Measurements from ENCODE around the gene PATJ.
A peak's percentile ranks its signal among the peaks of the same experiment; 100 is the strongest.
"Not testable (repeated sequence)": the region's sequence is repeated elsewhere in the genome, so short reads cannot be mapped to it uniquely, and the experiment has no call there.

PATJ gene

GRCh38 chr1:61951731-61952580, 209.7 kb downstream of the PATJ start:
- DNase-seq: peak; percentile 73

GRCh38 chr1:61952675-61953074, 210.4 kb downstream of the PATJ start:
- no peak for DNase-seq

GRCh38 chr1:61953076-61953789, 211.0 kb downstream of the PATJ start:
- DNase-seq: no peak

GRCh38 chr1:61953790-61954150, 211.5 kb downstream of the PATJ start:
- no peak for DNase-seq

- no peak for DNase-seq
Observed at GRCh38 chr1:61955261-61955660, 213.0 kb downstream of the PATJ start.

GRCh38 chr1:61956016-61956645, 213.9 kb downstream of the PATJ start:
- no peak for DNase-seq

DNA sequence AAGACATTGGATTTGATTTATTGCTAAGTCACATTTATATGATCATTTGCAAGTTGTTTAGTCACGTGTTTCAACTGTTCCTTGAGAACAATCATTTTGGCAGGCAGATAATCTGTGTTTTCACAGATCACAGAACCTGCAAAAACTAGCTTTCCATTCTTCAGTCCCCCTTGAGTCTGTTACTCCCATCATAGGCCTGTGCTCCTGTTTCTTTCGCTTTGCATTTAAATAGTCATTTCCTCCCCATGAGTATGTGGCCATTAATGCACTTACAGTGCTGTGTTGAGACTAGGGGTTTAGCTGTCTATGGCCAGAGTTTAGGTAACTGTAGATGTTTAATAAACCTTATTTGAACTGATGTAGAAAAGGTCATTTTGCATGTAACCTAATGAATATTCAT, 214.5 kb downstream of the PATJ start:
- DNase-seq: no peak

GRCh38 chr1:61961009-61961408, 218.7 kb downstream of the PATJ start:
- DNase-seq: no peak

- no peak for DNase-seq
Observed at GRCh38 chr1:61962631-61963030, 220.4 kb downstream of the PATJ start.

DNA sequence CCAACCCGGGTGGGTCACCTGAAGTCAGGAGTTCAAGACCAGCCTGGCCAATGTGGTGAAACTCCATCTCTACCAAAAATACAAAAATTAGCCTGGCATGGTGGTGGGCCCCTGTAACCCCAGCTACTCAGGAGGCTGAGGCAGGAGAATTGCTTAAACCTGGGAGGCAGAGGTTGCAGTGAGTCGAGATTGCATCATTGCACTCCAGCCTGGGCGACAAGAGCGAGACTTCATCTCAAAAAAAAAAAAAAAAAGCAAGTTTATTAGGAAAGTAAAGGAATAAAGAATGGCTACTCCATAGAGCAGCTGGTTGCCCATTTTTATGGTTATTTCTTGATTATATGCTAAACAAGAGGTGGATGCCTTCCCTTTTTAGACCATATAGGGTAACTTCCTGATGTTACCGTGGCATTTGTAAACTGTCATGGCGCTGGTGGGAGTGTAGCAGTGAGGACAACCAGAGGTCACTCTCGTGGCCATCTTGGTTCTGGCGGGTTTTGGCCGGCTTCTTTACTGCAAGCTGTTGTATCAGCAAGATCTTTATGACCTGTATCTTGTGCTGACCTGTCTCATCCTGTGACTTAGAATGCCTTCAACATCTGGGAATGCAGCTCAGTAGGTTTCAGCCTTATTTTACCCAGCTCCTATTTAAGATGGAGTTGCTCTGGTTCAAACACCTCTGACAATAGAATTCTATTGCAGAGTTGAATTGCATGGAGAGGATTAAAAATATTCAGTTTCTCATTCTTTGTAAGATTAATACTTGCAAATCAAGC, 224.4 kb downstream of the PATJ start:
- not testable (repeated sequence) for DNase-seq

DNA sequence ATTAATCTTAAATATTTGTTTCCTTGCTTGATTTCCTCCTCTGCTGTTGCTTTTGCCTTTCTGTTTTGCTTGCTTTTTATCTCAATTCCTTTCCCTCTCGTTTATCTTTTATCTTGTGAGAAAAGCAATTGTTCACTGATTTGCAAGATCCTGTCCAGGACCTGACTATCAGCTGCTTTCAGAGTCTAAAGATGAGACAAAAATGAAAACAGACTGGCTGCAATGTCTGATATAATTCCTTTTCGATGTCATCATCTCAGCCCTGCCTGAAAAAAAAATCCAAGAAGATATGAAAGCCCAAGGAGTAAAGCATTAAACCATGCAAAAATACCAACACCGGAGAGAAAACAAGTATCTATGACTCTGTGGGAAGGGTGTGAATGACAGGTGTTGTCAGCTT, 225.5 kb downstream of the PATJ start:
- DNase-seq: no peak

GRCh38 chr1:61968869-61969268, 226.6 kb downstream of the PATJ start:
- no peak for DNase-seq

DNA sequence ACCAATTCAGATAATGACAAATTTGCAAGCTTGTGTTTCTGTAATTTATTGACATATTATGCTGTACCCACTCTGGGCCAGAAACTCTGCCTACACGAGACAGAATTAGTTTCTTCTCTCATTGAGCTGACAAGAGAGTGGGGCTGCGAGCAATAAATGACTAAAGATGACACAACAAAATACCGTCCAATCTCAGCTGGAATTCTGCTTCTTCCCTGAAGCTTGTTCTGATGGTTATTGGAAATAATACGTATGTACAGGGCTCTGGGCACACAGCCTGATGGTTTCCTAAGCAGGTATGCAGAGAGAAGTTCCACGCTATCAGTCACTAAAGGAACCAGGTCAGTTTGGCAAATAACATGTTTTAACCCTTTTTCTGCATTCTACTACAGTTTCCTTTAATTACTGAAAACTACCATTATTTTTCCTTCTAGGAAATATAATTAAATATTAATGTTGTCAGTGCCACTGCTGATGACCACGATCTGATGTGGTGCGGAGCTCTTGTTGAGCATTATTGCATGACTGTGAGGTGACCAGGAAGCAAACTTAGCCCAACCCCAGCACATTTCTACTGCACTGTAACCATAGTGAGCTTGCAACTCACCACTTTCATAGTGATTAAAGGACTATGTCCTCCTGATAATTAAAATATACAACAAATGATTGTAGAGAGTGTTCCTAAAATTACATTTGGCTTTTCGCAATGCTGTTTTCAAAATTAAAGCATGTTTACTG, 231.0 kb downstream of the PATJ start:
- no peak for DNase-seq

DNA sequence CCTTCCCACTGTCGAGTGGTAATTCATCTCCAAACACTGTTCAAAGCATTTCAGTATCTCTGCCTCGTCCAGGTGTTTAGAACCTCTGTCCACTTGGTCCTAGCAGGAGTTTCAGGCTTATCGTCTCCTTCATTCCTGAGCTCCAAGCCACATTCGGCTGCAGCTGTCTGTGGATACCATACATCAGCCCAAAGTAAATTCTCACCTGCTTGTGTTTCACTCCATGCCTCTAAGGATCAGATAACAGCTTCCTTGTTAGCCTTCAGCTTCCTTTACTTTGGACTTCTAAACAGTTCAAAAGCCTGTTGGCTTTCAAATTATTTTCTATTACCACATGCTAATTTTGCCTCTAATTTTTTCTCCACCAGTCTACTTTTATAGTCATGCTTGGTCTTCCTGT, 233.4 kb downstream of the PATJ start:
- no peak for DNase-seq

- DNase-seq: no peak
Observed at GRCh38 chr1:61976566-61976965, 234.3 kb downstream of the PATJ start.

- DNase-seq: no peak
Observed at GRCh38 chr1:61978796-61979195, 236.5 kb downstream of the PATJ start.

DNA sequence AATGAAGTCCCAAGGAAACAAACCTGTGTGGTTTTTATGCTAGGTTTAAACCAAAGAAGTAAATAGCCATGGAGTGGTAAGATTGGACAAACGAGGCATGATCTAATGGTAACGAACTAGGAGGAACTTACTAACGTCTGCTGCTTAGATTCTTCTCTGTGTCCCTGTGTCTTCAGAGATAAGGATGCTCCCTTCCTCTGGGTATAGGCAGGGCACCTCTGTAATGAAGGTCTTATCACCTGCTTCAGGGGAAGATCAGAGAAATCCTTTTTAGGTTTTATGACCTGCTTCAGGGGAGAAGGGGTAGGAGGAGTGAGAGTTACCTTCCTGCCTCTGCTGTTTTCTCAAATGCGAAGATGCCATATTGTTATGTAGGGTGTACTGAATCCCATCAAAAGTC, 237.4 kb downstream of the PATJ start:
- DNase-seq: no peak

DNA sequence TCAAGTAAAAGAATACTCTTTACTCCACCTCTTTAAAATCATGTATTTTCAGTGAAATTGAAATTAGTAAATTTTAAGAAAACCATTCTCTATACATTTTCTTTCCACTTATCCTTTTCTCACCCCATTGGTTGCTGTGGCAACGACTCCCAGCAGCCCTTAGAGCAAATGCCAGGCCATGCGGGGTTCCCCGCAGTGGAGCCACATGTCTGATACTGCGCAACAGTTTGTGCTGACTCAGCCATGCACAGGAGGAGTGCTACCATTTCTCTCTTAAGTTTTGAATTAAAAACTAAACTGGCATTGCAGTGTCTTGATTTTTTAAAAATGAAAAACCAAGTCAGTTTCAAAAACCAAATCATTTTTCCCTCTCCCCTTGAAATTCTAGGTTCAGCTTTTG, 238.3 kb downstream of the PATJ start:
- no peak for DNase-seq

DNA sequence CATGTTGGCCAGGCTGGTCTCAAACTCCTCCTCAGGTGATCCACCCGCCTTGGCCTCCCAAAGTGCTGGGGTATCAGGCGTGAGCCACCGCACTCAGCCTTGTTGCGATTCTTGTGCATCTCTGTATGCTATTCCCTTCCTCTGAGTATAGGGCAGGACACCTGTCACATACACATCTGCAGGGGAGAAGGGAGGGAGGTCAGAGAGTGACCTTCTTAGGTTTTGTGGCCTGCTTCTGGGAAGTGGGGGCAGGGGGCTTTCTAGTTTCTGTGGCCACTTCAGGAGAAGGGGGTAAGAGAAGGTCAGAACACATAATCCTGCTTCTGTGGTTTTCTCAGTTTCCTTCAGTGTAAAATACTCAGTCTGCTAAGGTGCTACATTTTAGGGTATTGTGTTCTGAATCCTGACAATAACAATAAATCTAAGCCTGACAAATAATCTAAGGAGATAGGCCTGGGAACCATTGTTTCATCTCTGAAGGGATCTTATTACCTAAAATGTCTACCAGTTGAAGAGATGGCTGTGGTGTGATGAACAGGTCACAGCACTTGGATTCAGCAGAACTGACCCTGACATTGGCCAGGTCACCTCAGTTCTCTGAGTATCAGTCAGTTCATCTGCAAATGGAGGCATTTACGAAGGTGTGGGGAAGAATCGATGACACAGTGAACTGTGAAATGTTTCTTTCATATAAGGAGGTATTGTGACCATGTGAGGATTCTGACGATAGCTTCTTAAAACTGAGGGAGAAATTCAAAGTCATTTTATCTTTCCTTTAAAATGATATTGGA, 239.8 kb downstream of the PATJ start:
- DNase-seq: no peak

GRCh38 chr1:61983236-61983635, 241.0 kb downstream of the PATJ start:
- no peak for DNase-seq

- no peak for DNase-seq
Observed at GRCh38 chr1:61992257-61992656, 250.0 kb downstream of the PATJ start.
